K562 (cell line): ENCODE data around the gene UBXN10. TPM values are rescaled to one million over a fixed set of nuclear protein-coding genes. Genes with fewer than 3 reads are reported as not detected.
A peak's percentile ranks its signal among the peaks of the same experiment; 100 is the strongest.

Experiments
- CBFA2T2 ChIP-seq: fragments of 450-650 bp; conservative IDR thresholded peaks from 2 replicates; pipeline ENCODE4 v1.6.1; 2017; ENCODE audit warnings: mild to moderate bottlenecking
- DACH1 ChIP-seq: fragments of 450-650 bp; IDR thresholded peaks from 2 replicates; pipeline ENCODE4 v1.6.1; 2018; ENCODE audit not compliant: partially characterized antibody
- ELK1 ChIP-seq: sonication (generic); formaldehyde crosslinking; IDR thresholded peaks from 2 replicates; pipeline ENCODE4 v1.8.1; 2022; ENCODE audit warnings: missing genetic modification reagents
- GATA2 ChIP-seq: sonication (generic); formaldehyde crosslinking; IDR thresholded peaks from 2 replicates; pipeline ENCODE4 v1.4.0; 2020; ENCODE audit warnings: mild to moderate bottlenecking, missing genetic modification reagents
- GATAD2A ChIP-seq: fragments of 450-650 bp; IDR thresholded peaks from 2 replicates; pipeline ENCODE4 v1.6.1; 2017
- KDM4B ChIP-seq, 2 experiments: fragments of 450-650 bp in 1 of 2; sonication (generic) in 1 of 2; IDR thresholded peaks; 2 replicates each; pipeline ENCODE4 v1.6.1; 2016 to 2017; ENCODE audit warnings: borderline replicate concordance in 2 of 2, antibody characterized with exemption in 1 of 2, low read depth in 1 of 2, mild to moderate bottlenecking in 1 of 2
- MBD2 ChIP-seq: sonication (generic); IDR thresholded peaks from 2 replicates; pipeline ENCODE4 v1.6.1; 2016; ENCODE audit warnings: low read depth, borderline replicate concordance
- MXD1 ChIP-seq: fragments of 250-450 bp; sonication (Bioruptor Pico); IDR thresholded peaks from 2 replicates; pipeline ENCODE4 v1.8.0; 2021; ENCODE audit warnings: borderline replicate concordance, mild to moderate bottlenecking, moderate library complexity; ENCODE audit not compliant: poor library complexity, severe bottlenecking
- NCOR1 ChIP-seq: fragments of 450-650 bp; IDR thresholded peaks from 2 replicates; pipeline ENCODE4 v1.6.1; 2016; ENCODE audit warnings: mild to moderate bottlenecking, moderate library complexity
- POLR2H ChIP-seq: IDR thresholded peaks from 2 replicates; pipeline ENCODE4 v1.6.1; 2016; ENCODE audit warnings: missing genetic modification characterization, low read depth, mild to moderate bottlenecking, control low read depth, missing compliant biosample characterization, moderate library complexity
- RHOXF2B ChIP-seq: fragments of 250-450 bp; sonication (Bioruptor Pico); conservative IDR thresholded peaks from 2 replicates; pipeline ENCODE4 v1.5.1; 2021
- SMARCA5 ChIP-seq: fragments of 450-650 bp; IDR thresholded peaks from 2 replicates; pipeline ENCODE4 v1.6.1; 2016
- SRSF9 ChIP-seq: fragments of 200-400 bp; formaldehyde crosslinking; IDR thresholded peaks from 2 replicates; pipeline ENCODE4 v1.6.1; 2017; ENCODE audit warnings: low read depth, low read length, borderline replicate concordance
- YY1 ChIP-seq, 3 experiments: IDR thresholded peaks; 2 replicates each; pipeline ENCODE4 v1.6.1; 2011; ENCODE audit warnings: low read length in 2 of 3, mild to moderate bottlenecking in 2 of 3, moderate library complexity in 2 of 3, borderline replicate concordance in 1 of 3, control low read depth in 1 of 3, low read depth in 1 of 3; ENCODE audit not compliant: insufficient read depth in 3 of 3, insufficient replicate concordance in 2 of 3, control insufficient read depth in 1 of 3, insufficient read length in 1 of 3; ENCODE audit errors: extremely low read depth in 1 of 3
- ZBTB34 ChIP-seq: fragments of 250-450 bp; sonication (Bioruptor Pico); IDR thresholded peaks from 2 replicates; pipeline ENCODE4 v1.8.0; 2021; ENCODE audit warnings: mild to moderate bottlenecking, moderate library complexity
- ZFP36 ChIP-seq: fragments of 150-350 bp; IDR thresholded peaks from 2 replicates; pipeline ENCODE4 v1.6.1; 2018; ENCODE audit warnings: low read length, low read depth; ENCODE audit not compliant: partially characterized antibody
- ZNF609 ChIP-seq: sonication (generic); formaldehyde crosslinking; IDR thresholded peaks from 2 replicates; pipeline ENCODE4 v1.8.1; 2023; ENCODE audit warnings: missing genetic modification reagents, mild to moderate bottlenecking, borderline replicate concordance
- ZNF699 ChIP-seq: fragments of 250-450 bp; sonication (Bioruptor Pico); IDR thresholded peaks from 2 replicates; pipeline ENCODE4 v1.8.0; 2021; ENCODE audit warnings: mild to moderate bottlenecking, moderate library complexity; ENCODE audit not compliant: insufficient replicate concordance
- ZNF766 ChIP-seq: fragments of 200-800 bp; sonication (Bioruptor generic); conservative IDR thresholded peaks from 2 replicates; pipeline ENCODE4 v1.6.1; 2016; ENCODE audit warnings: missing genetic modification characterization, missing compliant biosample characterization
- polyA plus RNA-seq, 8 experiments: library from polyadenylated mRNA; depleted of rRNA in 4 of 8; stranded (reverse) in 5 of 8; unstranded in 3 of 8; fragments of >200 nt; fragmentation: Nextera tagmentation in 2 of 8; fragmentation: Illumina TruSeq in 1 of 8; extraction: Ambion mirVana in 2 of 8; extraction: Trizol in 1 of 8; gene quantifications; 2 replicates each; pipeline versions ENCODE4 v1.2.1 to v1.2.3, GENCODE V29; 2011 to 2014; ENCODE audit warnings: inconsistent platforms in 1 of 8, missing spikeins in 1 of 8
- total RNA-seq, 7 experiments: library from RNA; depleted of rRNA in 6 of 7; stranded (reverse); fragments of >200 nt in 6 of 7; fragmentation: Illumina TruSeq in 2 of 7; extraction: Trizol in 2 of 7; gene quantifications; 2 replicates each; pipeline versions ENCODE4 v1.2.1 to v1.2.3, GENCODE V29; 2011 to 2021; ENCODE audit warnings: low replicate concordance in 1 of 7

The UBXN10 gene
- total and polyA plus RNA-seq, 9 of the 15 experiments (the other 6 are each of a cell fraction or from before 2014, with no cell fraction given) = 10.7 to 17.7 (median 13.6) TPM

GRCh38 chr1:20187813-20188454, 2.0 kb downstream of the UBXN10 start (continued):
- peak in 2 of 3 experiments; percentile 18 to 33 for TF ChIP-seq YY1 (IDR thresholded peaks at IDR 0.05; ENCODE audit: borderline replicate concordance in 1 of 3, control insufficient read depth in 1 of 3, extremely low read depth in 1 of 3, insufficient read depth in 3 of 3, insufficient read length in 1 of 3, insufficient replicate concordance in 2 of 3, low read depth in 1 of 3, low read length in 2 of 3)
- peak; percentile 97 for TF ChIP-seq ZNF766 (CRISPR knock-in tag)
- TF ChIP-seq ELK1 (CRISPR knock-in tag) = no peak
- peak; percentile 80 for TF ChIP-seq NCOR1
- peak; percentile 62 for TF ChIP-seq DACH1
- TF ChIP-seq KDM4B (IDR thresholded peaks at IDR 0.05; ENCODE audit: borderline replicate concordance in 2 of 2, low read depth in 1 of 2) = 0 out of 4 replicates have a peak, but pooled peaks of 1 of the 2 experiments have one; percentile 6
- peak; percentile 74; the same call in 1 of the 2 replicates for TF ChIP-seq SMARCA5
- peak; percentile 21; the same call in 1 of the 2 replicates for TF ChIP-seq MBD2
- no peak for TF ChIP-seq ZNF609 (CRISPR knock-in tag)
- peak; percentile 16; the same call in 1 of the 2 replicates for TF ChIP-seq GATA2 (CRISPR knock-in tag)
- no peak for TF ChIP-seq ZNF699 (CRISPR knock-in tag)
- TF ChIP-seq CBFA2T2 = peak; percentile 74
- peak; percentile 72 for TF ChIP-seq GATAD2A
- 0 out of 2 replicates have a peak, but pooled peaks have one; percentile 45 for TF ChIP-seq ZBTB34 (CRISPR knock-in tag)
- no peak for TF ChIP-seq SRSF9
- TF ChIP-seq MXD1 (CRISPR knock-in tag) = no peak
- no peak for TF ChIP-seq ZFP36
- TF ChIP-seq RHOXF2B (CRISPR knock-in tag) = 0 out of 2 replicates have a peak, but pooled peaks have one; percentile 4
- TF ChIP-seq POLR2H (tag) = peak; percentile 82
